ENCODE results near the gene UCK2.

UCK2 gene

DNA sequence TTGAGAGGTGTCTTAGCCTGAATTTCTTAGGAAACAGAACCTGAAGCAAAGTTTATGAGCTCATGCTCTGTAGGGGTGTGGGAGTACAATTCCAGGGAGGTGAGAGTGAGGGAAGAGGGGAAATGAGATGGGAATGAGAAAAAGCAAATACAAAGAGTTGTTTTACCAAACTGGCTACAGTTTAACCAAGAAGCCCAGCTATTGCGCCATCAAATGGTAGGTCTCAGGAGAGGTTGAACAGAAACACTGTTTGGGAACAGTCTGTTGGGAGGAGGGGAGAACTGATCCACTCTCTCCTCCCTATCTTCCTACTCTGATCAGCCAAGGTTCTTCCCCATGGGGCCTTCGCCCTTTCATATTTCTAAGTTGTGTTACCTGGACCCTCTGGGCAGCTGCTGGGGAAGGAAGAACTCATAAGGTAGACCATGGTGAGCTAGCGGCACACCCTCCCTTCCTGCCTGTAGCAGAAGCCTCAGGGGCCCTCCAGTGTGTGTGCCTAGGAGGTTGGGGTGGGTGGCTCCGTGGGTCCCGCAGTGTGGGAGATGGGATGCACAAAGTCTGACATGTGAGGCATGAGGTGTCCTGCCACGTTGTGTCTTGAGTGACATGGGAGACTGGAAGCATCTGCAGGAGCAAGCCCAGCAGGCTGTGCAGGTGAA, 120.5 kb downstream of the UCK2 start:
- no peak for DNase-seq

DNA sequence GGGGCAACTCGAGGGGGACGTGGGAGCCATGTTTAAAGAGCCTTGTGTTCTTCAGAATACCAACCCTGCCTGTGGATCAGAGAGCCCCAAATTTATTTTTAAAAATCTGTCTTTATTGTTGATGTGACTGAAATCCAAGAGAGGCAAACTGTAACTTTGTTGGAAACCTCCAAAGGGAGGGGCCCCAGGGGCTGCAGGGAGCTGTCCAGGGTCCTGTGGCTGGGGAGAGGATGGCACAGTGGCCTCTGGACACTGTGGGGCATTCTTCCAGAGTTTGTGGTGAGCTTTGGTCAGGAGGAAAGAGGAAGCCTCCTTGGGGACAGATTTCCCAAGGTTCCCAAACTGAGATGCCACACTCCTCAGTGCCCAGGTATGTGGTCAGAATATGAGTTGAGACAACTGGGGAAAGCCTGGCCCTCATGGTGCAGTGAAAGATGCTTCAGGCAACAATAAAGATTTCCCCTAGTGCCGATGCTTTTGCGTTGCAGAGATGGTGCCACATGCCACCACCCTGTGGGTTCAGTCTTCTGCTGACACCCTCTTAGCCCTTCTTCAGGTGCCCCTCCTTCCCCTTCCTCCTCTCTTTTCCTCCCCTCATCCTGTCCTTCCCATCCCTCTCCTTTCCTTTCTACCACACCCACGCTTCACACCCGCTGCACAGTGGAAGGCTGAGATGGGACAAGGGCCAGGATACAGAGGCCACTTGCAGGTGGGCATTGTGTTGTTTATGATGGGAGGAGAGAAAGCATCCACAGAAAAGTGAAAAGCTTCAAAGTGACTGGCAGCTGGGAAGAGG, 122.1 kb downstream of the UCK2 start:
- DNase-seq: no peak

DNA sequence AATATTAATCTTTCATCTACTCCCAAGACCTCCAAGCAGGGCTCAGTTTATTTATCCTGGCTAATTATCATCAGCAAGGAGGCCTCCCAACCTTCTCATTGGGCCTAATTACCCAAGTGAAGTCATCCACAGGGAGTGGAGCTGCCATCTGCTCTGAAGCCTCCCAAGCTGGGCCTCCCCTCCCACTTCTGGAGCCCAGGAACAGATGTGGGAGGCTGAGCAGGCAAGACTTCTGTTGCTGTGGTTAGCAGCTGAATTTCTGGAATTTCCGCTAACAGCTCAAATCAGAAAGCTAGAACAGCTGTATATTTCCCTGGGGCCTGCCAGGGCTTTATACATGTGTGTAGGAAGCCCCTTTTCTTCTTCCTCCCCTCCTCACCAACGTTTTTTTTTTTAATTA, 127.5 kb downstream of the UCK2 start:
- no peak for DNase-seq

DNA sequence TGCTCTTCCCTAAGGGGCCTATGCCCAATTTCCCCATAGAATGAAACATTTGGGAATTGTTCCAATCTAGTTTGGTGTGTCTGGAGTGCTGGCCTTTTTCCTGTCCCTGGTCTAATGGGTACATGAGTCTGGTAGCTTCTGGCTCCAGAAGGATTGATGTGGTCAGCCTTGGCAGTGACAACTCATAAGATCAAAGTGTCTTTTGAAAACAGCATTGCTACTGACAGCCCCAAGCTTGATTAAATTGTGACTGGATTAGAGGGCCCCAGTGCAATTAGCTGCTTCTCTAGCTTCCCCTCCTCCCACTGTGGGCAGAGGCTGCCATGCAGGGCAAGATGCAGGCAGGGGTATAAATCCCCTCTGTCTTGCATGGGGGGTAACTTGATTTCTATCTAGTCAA, 130.9 kb downstream of the UCK2 start:
- no peak for DNase-seq

DNA sequence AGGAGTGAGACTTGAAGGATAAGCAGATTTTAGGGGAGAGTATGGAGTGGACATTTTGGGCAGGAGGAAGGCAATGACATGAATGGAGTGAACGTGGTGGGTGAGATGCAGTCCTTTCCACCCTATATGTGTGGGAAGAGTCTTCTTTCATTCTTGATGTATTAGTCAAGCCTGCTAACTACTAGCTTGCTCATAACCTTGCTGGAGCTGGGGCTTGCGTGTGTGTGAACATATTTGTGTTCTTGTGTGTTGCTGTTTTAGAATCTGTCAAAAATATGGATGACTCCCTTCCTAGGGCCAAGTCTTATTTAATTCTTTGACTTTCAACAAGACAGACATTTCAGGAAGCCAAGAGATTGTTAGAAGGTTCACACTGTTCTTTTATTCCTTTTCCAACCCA, 132.7 kb downstream of the UCK2 start:
- no peak for DNase-seq

DNA sequence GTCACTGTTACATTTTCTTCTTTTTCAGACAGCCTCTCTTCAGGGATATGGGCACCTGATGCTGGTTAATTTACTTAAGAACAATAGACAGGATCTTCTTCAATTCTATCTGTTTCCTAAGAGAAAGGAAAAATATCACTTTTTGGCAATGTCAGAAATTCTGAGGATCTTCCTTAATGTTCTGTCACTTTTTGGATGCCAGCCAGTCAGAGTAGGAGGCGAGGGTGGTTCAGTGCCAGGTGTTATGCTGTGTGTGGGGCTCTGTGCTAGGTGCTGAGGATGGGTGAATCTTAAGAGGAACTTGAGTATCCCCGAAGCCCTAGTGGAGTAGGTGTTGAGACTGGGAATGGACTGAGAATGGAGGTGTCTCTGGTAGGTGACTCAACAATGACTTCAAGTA, 133.5 kb downstream of the UCK2 start:
- no peak for DNase-seq

Measured in NCI-H2227 treated with DMSO at 0.1 percent for 48 hours (cell line).